Stomach (tissue), 9 donors: ENCODE data around the gene ZBTB3. TPM values are rescaled to one million over a fixed set of nuclear protein-coding genes. Genes with fewer than 3 reads are reported as not detected.

Experiments used
- DNase-seq, 2 donors: peaks; one replicate each; pipeline versions ENCODE4 v3.0.0 to v3.0.0-alpha.2; 2013 to 2019
- H3K27ac ChIP-seq, 5 donors: fragments of 200-600 bp in 4 of 5; sonication (generic) in 4 of 5; one replicate each; pipeline ENCODE4 v1.5.1; 2013 to 2019; ENCODE audit warnings: mild to moderate bottlenecking in 1 of 5, moderate library complexity in 1 of 5
- H3K27me3 ChIP-seq, 3 donors: fragments of 200-600 bp; sonication (generic); one replicate each; pipeline ENCODE4 v1.5.1; 2017 to 2019; ENCODE audit warnings: mixed run types in 1 of 3
- H3K36me3 ChIP-seq, 4 donors: fragments of 200-600 bp; sonication (generic); 1 replicate in 3 of 4; 2 replicates in 1 of 4; pipeline ENCODE4 v1.5.1; 2016 to 2019
- H3K4me1 ChIP-seq, 4 donors: fragments of 200-600 bp; sonication (generic); one replicate each; pipeline ENCODE4 v1.5.1; 2016 to 2019
- H3K4me3 ChIP-seq, 4 donors: fragments of 200-600 bp; sonication (generic) in 3 of 4; one replicate each; pipeline ENCODE4 v1.5.1; 2016 to 2019; ENCODE audit warnings: mild to moderate bottlenecking in 1 of 4
- H3K9me3 ChIP-seq, 4 donors: fragments of 200-600 bp; sonication (generic); one replicate each; pipeline ENCODE4 v1.5.1; 2016 to 2019
- EP300 ChIP-seq: sonication (generic); formaldehyde crosslinking; IDR thresholded peaks from one replicate; pipeline ENCODE4 v1.6.1; 2017; ENCODE audit warnings: antibody characterized with exemption
- POLR2A ChIP-seq, 4 donors: fragments of 450-650 bp; IDR thresholded peaks; one replicate each; pipeline ENCODE4 v1.6.1; 2016; ENCODE audit warnings: antibody characterized with exemption in 4 of 4, control low read depth in 2 of 4, mild to moderate bottlenecking in 1 of 4, moderate library complexity in 1 of 4
- POLR2AphosphoS5 ChIP-seq, 3 donors: sonication (generic); formaldehyde crosslinking; IDR thresholded peaks; one replicate each; pipeline ENCODE4 v1.6.1; 2016; ENCODE audit warnings: antibody characterized with exemption in 3 of 3
- WGBS, 5 donors: extraction: QIAGEN DNeasy Blood & Tissue Kit in 3 of 5; methylation state at CpG; one replicate each; pipeline versions ENCODE4 v1.1.5 to v1.1.7; 2013 to 2018; 5-methylcytosine and 5-hydroxymethylcytosine counted together
- intact Hi-C: fragments of 100-400 bp; cut with DNase I; formaldehyde crosslinking; loops from one replicate; pipeline ENCODE4 v1.15.1; 2023; ENCODE audit warnings: low total_unique reads
- polyA plus RNA-seq, 3 donors: library from polyadenylated mRNA; stranded (reverse); fragments of 200-250 nt; gene quantifications; one replicate each; pipeline ENCODE4 v1.2.3, GENCODE V29; 2013
- total RNA-seq, 5 donors: library from RNA; depleted of rRNA; stranded (reverse); fragments of >200 nt; gene quantifications; one replicate each; pipeline versions ENCODE4 v1.1.0 to v1.2.3, GENCODE V29; 2014 to 2016
- TF ChIP-seq, protein P1 (sequence below), 7 experiments: fragments of 450-650 bp in 4 of 7; fragments of 200-600 bp in 3 of 7; sonication (generic) in 3 of 7; IDR thresholded peaks; one replicate each; pipeline ENCODE4 v1.5.1; 2016 to 2019; ENCODE audit warnings: antibody characterized with exemption in 7 of 7, control low read depth in 2 of 7, mild to moderate bottlenecking in 1 of 7
- donor health status: healthy with polysubstance abuse.
- donor health status: Bipolar disorder and iron deficiency.
- donor health status: healthy.

ZBTB3 gene
- total and polyA plus RNA-seq, 8 donors: 3.3 to 16.5 (median 4.6) TPM; not detected in 1

DNA sequence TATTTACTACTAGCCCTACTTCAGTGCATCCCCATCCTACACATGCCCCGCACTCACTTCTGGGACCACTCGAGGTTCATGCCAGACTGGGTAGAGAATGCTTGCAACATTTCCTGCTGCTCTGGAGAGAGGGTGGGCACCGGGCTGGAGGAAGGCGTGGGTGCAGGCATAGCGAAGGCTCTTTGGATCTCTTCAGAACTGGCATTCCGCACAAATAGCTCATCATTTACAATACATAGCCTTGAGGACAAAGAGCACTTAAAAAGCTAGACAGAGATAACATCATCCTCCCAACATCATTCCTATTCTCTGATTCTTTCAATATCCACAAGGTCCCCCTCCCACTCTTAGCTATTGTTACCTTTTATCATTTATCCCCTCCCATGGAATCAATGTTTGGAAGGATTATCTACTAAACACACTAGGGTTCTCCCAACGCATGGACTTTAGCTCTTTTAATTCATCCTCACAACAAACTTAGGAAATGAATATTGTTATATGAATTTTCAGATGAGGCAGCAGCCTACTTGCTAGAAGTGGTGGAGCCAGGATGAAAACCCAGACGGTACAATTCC is 40.3 kb upstream of the ZBTB3 start:
- WGBS, 5 donors: 86 to 91% (median 89%) methylated on average over 8 of the region's 8 CpGs
- Histone ChIP-seq H3K27ac (peak overlapping the region in 1 of 5 donors; percentile 88), H3K27me3 (no peaks in the 10 kb centered on the region), H3K36me3 (peaks cover 59 to 88% (median 85%) of the 10 kb centered on the region in 4 donors), H3K4me3 (no peak overlapping the region), H3K4me1 (peaks cover 24 to 38% (median 35%) of the 10 kb centered on the region in 4 donors), H3K9me3 (no peaks in the 10 kb centered on the region)
- TF ChIP-seq, protein P1, sequence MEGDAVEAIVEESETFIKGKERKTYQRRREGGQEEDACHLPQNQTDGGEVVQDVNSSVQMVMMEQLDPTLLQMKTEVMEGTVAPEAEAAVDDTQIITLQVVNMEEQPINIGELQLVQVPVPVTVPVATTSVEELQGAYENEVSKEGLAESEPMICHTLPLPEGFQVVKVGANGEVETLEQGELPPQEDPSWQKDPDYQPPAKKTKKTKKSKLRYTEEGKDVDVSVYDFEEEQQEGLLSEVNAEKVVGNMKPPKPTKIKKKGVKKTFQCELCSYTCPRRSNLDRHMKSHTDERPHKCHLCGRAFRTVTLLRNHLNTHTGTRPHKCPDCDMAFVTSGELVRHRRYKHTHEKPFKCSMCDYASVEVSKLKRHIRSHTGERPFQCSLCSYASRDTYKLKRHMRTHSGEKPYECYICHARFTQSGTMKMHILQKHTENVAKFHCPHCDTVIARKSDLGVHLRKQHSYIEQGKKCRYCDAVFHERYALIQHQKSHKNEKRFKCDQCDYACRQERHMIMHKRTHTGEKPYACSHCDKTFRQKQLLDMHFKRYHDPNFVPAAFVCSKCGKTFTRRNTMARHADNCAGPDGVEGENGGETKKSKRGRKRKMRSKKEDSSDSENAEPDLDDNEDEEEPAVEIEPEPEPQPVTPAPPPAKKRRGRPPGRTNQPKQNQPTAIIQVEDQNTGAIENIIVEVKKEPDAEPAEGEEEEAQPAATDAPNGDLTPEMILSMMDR (IDR thresholded peaks at IDR 0.05): no peak
- TF ChIP-seq EP300 (no peak), POLR2A (IDR thresholded peaks at IDR 0.05) (no peak), POLR2AphosphoS5 (IDR thresholded peaks at IDR 0.05) (no peak)
- intact Hi-C loops: loop anchor here (10.0 kb wide), 1 partner anchor 61 kb away; no protein-coding TSS in a partner anchor
- no peak for DNase-seq

DNA sequence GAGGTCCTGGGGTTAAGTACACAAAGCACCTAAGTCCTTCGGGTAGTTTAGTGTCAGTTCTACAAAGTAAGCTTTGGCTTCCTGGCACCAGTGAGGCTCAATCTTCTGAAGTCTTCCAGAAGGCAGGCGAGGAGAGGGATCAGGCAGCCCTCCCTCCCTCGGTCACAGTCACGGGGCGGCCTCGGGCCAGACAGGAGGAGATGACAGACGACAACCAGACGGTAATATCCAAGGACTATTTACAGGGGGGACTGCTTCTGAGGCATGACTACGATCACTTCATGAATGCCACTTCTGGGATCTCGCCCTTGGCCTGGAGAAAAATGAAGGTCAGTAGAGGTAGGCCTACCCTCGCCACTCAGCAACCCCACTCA is 38.2 kb upstream of the ZBTB3 start:
- intact Hi-C loops: loop anchor here (10.0 kb wide), 1 partner anchor 63 kb away; no protein-coding TSS in a partner anchor
- DNase-seq: no peak
- H3K36me3 ChIP-seq: peaks cover 42 to 73% (median 70%) of the 10 kb centered on the region in 4 donors
- peaks cover 37 to 55% (median 53%) of the 10 kb centered on the region in 4 donors for H3K4me1 ChIP-seq
- no peaks in the 10 kb centered on the region for H3K27me3 ChIP-seq
- H3K9me3 ChIP-seq: no peaks in the 10 kb centered on the region
- WGBS, 5 donors: 22 to 25% (median 24%) methylated on average over 11 of the region's 11 CpGs
- H3K27ac ChIP-seq: peak overlapping the region; percentile 79 to 93 (median 88)
- peak overlapping the region; percentile 75 to 97 (median 87) for H3K4me3 ChIP-seq
- TF ChIP-seq POLR2A (IDR thresholded peaks at IDR 0.05) (no peak), EP300 (no peak), POLR2AphosphoS5 (IDR thresholded peaks at IDR 0.05) (no peak)
- TF ChIP-seq, protein P1 (IDR thresholded peaks at IDR 0.05): peak in 2 of 7 experiments; percentile 0

DNA sequence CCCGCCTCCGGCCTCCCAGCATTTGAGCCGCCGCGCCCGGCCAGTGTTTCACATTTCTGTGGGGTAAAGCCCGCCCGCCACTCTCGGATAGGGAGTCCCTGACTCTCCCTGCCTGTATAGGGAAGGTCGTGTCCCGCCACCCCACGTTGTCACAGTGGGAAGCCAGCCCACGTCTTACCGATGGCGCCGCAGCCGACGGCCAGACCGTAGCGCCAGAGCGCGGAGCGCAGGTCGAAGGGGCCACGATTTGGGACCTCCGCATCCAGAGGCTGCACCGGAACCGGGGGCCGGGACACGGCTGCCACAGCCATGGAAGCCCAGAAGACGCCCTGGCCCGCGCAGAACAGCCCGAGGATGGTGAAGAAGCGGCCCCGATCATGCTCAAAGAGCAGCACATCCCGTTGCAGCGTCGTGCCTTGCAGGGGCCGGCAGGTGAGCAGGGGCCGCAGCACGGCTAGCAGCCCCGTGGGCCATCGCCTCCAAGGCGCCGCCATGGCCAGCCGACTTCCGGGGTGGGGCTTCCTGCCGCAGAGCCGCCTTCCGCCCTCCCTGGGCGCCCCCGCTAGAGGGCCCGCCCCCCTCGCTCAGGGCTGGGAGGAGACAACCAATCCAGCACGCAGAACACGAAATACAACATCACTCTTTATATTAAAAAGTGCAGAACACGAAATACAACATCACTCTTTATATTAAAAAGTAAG is 37.7 kb upstream of the ZBTB3 start, which contains the start of gene TMEM223:
Gene TMEM223, minus strand, starts transcription at position 506 of the 701 bp plus-strand sequence. Its CDS starts 12 bp downstream, at position 494.
- H3K4me3 ChIP-seq: peak within 1 kb of the TSS; percentile 75 to 97 (median 87)
- no peaks in the 10 kb centered on the region for H3K27me3 ChIP-seq
- peaks cover 37 to 68% (median 64%) of the 10 kb centered on the region in 4 donors for H3K36me3 ChIP-seq
- TF ChIP-seq, protein P1 (IDR thresholded peaks at IDR 0.05): peak in 4 of 7 experiments; percentile 13 to 39 (median 20)
- TF ChIP-seq EP300: no peak
- TF ChIP-seq POLR2AphosphoS5 (IDR thresholded peaks at IDR 0.05): peak; percentile 26 to 97 (median 80)
- peak in 1 of 4 donors; percentile 29 for TF ChIP-seq POLR2A (IDR thresholded peaks at IDR 0.05)
- peak; percentile 90 to 97 for DNase-seq
- 0 to 1% (median 0%) methylated on average over 11 to 58 of the region's 58 CpGs for WGBS, 5 donors
- H3K27ac ChIP-seq: peak within 1 kb of the TSS; percentile 87 to 93 (median 89)
- no peaks in the 10 kb centered on the region for H3K9me3 ChIP-seq
- intact Hi-C loops: loop anchor here (10.0 kb wide), 1 partner anchor 63 kb away; no protein-coding TSS in a partner anchor
- H3K4me1 ChIP-seq: peaks cover 37 to 55% (median 53%) of the 10 kb centered on the region in 4 donors

DNA sequence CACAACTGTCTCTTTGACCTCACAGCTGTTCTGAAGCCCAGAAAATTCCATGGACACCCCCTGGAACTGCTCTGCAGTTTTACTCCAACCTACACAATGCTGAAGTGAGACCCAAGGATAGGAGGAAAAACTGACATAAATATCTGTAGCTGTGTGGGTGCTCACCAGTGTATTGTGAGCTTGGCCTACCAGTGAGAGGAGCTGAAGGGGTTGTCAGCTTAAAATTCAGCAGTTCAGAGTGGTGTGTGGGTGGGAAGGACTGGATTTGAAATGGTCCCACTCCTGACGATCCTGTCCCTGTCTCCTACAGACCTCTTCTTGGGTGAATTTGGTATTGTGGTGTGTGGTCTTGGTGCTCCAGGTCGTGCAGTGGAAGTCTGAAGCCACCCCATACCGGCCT is 35.6 kb upstream of the ZBTB3 start:
- 45 to 52% (median 51%) methylated on average over 2 to 3 of the region's 3 CpGs for WGBS, 5 donors
- no peak for DNase-seq

More for the DNA sequence above, 35.6 kb upstream of the ZBTB3 start:
- H3K4me1 ChIP-seq: peaks cover 45 to 66% (median 64%) of the 10 kb centered on the region in 4 donors
- H3K36me3 ChIP-seq: peaks cover 16 to 54% (median 43%) of the 10 kb centered on the region in 4 donors
- H3K27ac ChIP-seq: peak overlapping the region in 2 of 5 donors; percentile 88 to 93
- H3K27me3 ChIP-seq: no peaks in the 10 kb centered on the region
- H3K4me3 ChIP-seq: no peak overlapping the region
- intact Hi-C loops: loop anchor here (10.0 kb wide), 1 partner anchor 45 kb away; the partner anchor contains the start of genes STX5, TEX54 and WDR74
- TF ChIP-seq POLR2A (IDR thresholded peaks at IDR 0.05) (no peak), POLR2AphosphoS5 (IDR thresholded peaks at IDR 0.05) (no peak), EP300 (no peak)
- TF ChIP-seq, protein P1 (IDR thresholded peaks at IDR 0.05): no peak
- H3K9me3 ChIP-seq: no peaks in the 10 kb centered on the region
